ENCODE measurements around the gene NECAP2. TPM values are rescaled to one million over a fixed set of nuclear protein-coding genes. Genes with fewer than 3 reads are reported as not detected.
A peak's percentile ranks its signal among the peaks of the same experiment; 100 is the strongest.

The NECAP2 gene
- 100 to 1,000 TPM; 107 to 115 TPM for total RNA-seq

GRCh38 chr1:16440470-16441281, at the start of gene NECAP2:
Gene NECAP2 (plus strand): TSS chr1:16440724. CDS start chr1:16440762, 38 bp downstream.
- peak within 1 kb of the TSS; percentile 94 for H3K4me3 Mint-ChIP-seq
- peaks cover 34% of the 10 kb centered on the region for H3K36me3 Mint-ChIP-seq (ENCODE audit: low read depth)
- no peaks in the 10 kb centered on the region for H3K27me3 Mint-ChIP-seq
- H3K4me1 Mint-ChIP-seq = peaks cover 41% of the 10 kb centered on the region
- H3K27ac Mint-ChIP-seq = peak within 1 kb of the TSS; percentile 93
- CTCF ChIA-PET = interaction anchor here (0.6 to 3.1 kb wide), 22 partner anchors 8 to 204 kb away, joined by 3 to 20 read pairs (median 4); partner anchors contain the start of genes CPLANE2 and SZRD1
- H3K9me3 Mint-ChIP-seq = no peaks in the 10 kb centered on the region
- DNase-seq = peak; percentile 94
- POLR2A ChIA-PET = interaction anchor here (0.6 to 1.2 kb wide), 4 partner anchors 20 to 77 kb away, joined by 3 to 7 read pairs (median 4); no protein-coding TSS in a partner anchor

- Mint-ChIP-seq H3K27me3 (no peaks in the 10 kb centered on the region), H3K4me1 (peaks cover 55% of the 10 kb centered on the region), H3K27ac (peak overlapping the region; percentile 61), H3K9me3 (no peaks in the 10 kb centered on the region), H3K4me3 (no peak overlapping the region), H3K36me3 (ENCODE audit: low read depth) (peaks cover 22% of the 10 kb centered on the region)
- ChIA-PET POLR2A (no interaction called here), CTCF (interaction anchor here (1.1 to 1.3 kb wide), 2 partner anchors 9 to 28 kb away, joined by 3 to 4 read pairs; no protein-coding TSS in a partner anchor)
- DNase-seq = no peak
Observed at GRCh38 chr1:16391411-16391810, 49.1 kb upstream of the NECAP2 start.

- Mint-ChIP-seq H3K4me3 (no peak overlapping the region), H3K27ac (peak overlapping the region; percentile 43), H3K36me3 (ENCODE audit: low read depth) (peaks cover 19% of the 10 kb centered on the region), H3K9me3 (no peaks in the 10 kb centered on the region), H3K4me1 (peaks cover 49% of the 10 kb centered on the region), H3K27me3 (no peaks in the 10 kb centered on the region)
- ChIA-PET CTCF (interaction anchor here (1.3 kb wide), 1 partner anchor 30 kb away, joined by 4 read pairs; no protein-coding TSS in a partner anchor), POLR2A (no interaction called here)
- no peak for DNase-seq
Observed at GRCh38 chr1:16392740-16393569, 47.6 kb upstream of the NECAP2 start.

- POLR2A ChIA-PET = no interaction called here
- DNase-seq = no peak
- H3K4me3 Mint-ChIP-seq = no peak overlapping the region
Observed at GRCh38 chr1:16393570-16394521, 46.7 kb upstream of the NECAP2 start.

GRCh38 chr1:16394977-16395376, 45.5 kb upstream of the NECAP2 start:
- Mint-ChIP-seq H3K27ac (no peak overlapping the region), H3K27me3 (no peaks in the 10 kb centered on the region), H3K4me1 (peaks cover 42% of the 10 kb centered on the region), H3K36me3 (ENCODE audit: low read depth) (peaks cover 21% of the 10 kb centered on the region), H3K4me3 (no peak overlapping the region), H3K9me3 (no peaks in the 10 kb centered on the region)
- CTCF ChIA-PET = interaction anchor here (1.3 kb wide), 1 partner anchor 19 kb away, joined by 3 read pairs; no protein-coding TSS in a partner anchor
- POLR2A ChIA-PET = no interaction called here
- no peak for DNase-seq

More at GRCh38 chr1:16393570-16394521, 46.7 kb upstream of the NECAP2 start:
- peaks cover 19% of the 10 kb centered on the region for H3K36me3 Mint-ChIP-seq (ENCODE audit: low read depth)
- no peaks in the 10 kb centered on the region for H3K27me3 Mint-ChIP-seq
- H3K9me3 Mint-ChIP-seq = no peaks in the 10 kb centered on the region
- CTCF ChIA-PET = interaction anchor here (0.9 to 1.3 kb wide), 2 partner anchors 17 to 47 kb away, joined by 3 to 4 read pairs; partner anchors contain the start of gene NECAP2
- no peak overlapping the region for H3K27ac Mint-ChIP-seq
- peaks cover 47% of the 10 kb centered on the region for H3K4me1 Mint-ChIP-seq

- H3K9me3 Mint-ChIP-seq = no peaks in the 10 kb centered on the region
- ChIA-PET POLR2A (no interaction called here), CTCF (interaction anchor here (0.8 kb wide), 1 partner anchor 14 kb away, joined by 3 read pairs; no protein-coding TSS in a partner anchor)
- peaks cover 19% of the 10 kb centered on the region for H3K36me3 Mint-ChIP-seq (ENCODE audit: low read depth)
- DNase-seq = no peak
- peak overlapping the region; percentile 64 for H3K27ac Mint-ChIP-seq
- H3K27me3 Mint-ChIP-seq = no peaks in the 10 kb centered on the region
- no peak overlapping the region for H3K4me3 Mint-ChIP-seq
- peaks cover 25% of the 10 kb centered on the region for H3K4me1 Mint-ChIP-seq
Observed at GRCh38 chr1:16396591-16396990, 43.9 kb upstream of the NECAP2 start.

- ChIA-PET POLR2A (no interaction called here), CTCF (no interaction called here)
- Mint-ChIP-seq H3K9me3 (no peaks in the 10 kb centered on the region), H3K4me3 (no peak overlapping the region), H3K27me3 (no peaks in the 10 kb centered on the region), H3K4me1 (peaks cover 20% of the 10 kb centered on the region), H3K27ac (peak overlapping the region; percentile 74), H3K36me3 (ENCODE audit: low read depth) (peaks cover 19% of the 10 kb centered on the region)
- DNase-seq = no peak
Observed at GRCh38 chr1:16397120-16397519, 43.4 kb upstream of the NECAP2 start.

GRCh38 chr1:16398371-16398953, 42.1 kb upstream of the NECAP2 start:
- POLR2A ChIA-PET = no interaction called here
- H3K27ac Mint-ChIP-seq = no peak overlapping the region
- H3K4me1 Mint-ChIP-seq = peaks cover 8% of the 10 kb centered on the region
- H3K36me3 Mint-ChIP-seq (ENCODE audit: low read depth) = peaks cover 13% of the 10 kb centered on the region
- CTCF ChIA-PET = no interaction called here
- H3K9me3 Mint-ChIP-seq = no peaks in the 10 kb centered on the region
- no peak overlapping the region for H3K4me3 Mint-ChIP-seq
- H3K27me3 Mint-ChIP-seq = no peaks in the 10 kb centered on the region
- no peak for DNase-seq

GRCh38 chr1:16402742-16403141, 37.8 kb upstream of the NECAP2 start:
- POLR2A ChIA-PET = no interaction called here

GRCh38 chr1:16405441-16405840, 35.1 kb upstream of the NECAP2 start:
- Mint-ChIP-seq H3K27me3 (peaks cover 3% of the 10 kb centered on the region), H3K9me3 (no peaks in the 10 kb centered on the region), H3K4me3 (no peak overlapping the region), H3K27ac (no peak overlapping the region), H3K36me3 (ENCODE audit: low read depth) (no peaks in the 10 kb centered on the region), H3K4me1 (no peaks in the 10 kb centered on the region)
- CTCF ChIA-PET = interaction anchor here (0.5 to 0.6 kb wide), 2 partner anchors 35 to 152 kb away, joined by 3 to 7 read pairs; no protein-coding TSS in a partner anchor
- POLR2A ChIA-PET = no interaction called here
- no peak for DNase-seq

More at GRCh38 chr1:16402742-16403141, 37.8 kb upstream of the NECAP2 start:
- Mint-ChIP-seq H3K27me3 (peaks cover 3% of the 10 kb centered on the region), H3K4me3 (no peak overlapping the region), H3K27ac (no peak overlapping the region), H3K36me3 (ENCODE audit: low read depth) (peaks cover 2% of the 10 kb centered on the region), H3K9me3 (no peaks in the 10 kb centered on the region), H3K4me1 (no peaks in the 10 kb centered on the region)
- DNase-seq = no peak
- CTCF ChIA-PET = no interaction called here

- no peaks in the 10 kb centered on the region for H3K9me3 Mint-ChIP-seq
- H3K27ac Mint-ChIP-seq = no peak overlapping the region
- H3K4me1 Mint-ChIP-seq = no peaks in the 10 kb centered on the region
- no peak for DNase-seq
- ChIA-PET POLR2A (no interaction called here), CTCF (no interaction called here)
- no peak overlapping the region for H3K4me3 Mint-ChIP-seq
- peaks cover 3% of the 10 kb centered on the region for H3K27me3 Mint-ChIP-seq
- no peaks in the 10 kb centered on the region for H3K36me3 Mint-ChIP-seq (ENCODE audit: low read depth)
Observed at GRCh38 chr1:16406868-16407267, 33.7 kb upstream of the NECAP2 start.
